ENCODE measurements around the gene MOSMO. TPM values are rescaled to one million over a fixed set of nuclear protein-coding genes. Genes with fewer than 3 reads are reported as not detected.

Gene MOSMO
- total and polyA plus RNA-seq, 2 of the 13 experiments (the other 11 are each of a cell fraction or from before 2014, with no cell fraction given) = 26.7 to 32.6 TPM

DNA sequence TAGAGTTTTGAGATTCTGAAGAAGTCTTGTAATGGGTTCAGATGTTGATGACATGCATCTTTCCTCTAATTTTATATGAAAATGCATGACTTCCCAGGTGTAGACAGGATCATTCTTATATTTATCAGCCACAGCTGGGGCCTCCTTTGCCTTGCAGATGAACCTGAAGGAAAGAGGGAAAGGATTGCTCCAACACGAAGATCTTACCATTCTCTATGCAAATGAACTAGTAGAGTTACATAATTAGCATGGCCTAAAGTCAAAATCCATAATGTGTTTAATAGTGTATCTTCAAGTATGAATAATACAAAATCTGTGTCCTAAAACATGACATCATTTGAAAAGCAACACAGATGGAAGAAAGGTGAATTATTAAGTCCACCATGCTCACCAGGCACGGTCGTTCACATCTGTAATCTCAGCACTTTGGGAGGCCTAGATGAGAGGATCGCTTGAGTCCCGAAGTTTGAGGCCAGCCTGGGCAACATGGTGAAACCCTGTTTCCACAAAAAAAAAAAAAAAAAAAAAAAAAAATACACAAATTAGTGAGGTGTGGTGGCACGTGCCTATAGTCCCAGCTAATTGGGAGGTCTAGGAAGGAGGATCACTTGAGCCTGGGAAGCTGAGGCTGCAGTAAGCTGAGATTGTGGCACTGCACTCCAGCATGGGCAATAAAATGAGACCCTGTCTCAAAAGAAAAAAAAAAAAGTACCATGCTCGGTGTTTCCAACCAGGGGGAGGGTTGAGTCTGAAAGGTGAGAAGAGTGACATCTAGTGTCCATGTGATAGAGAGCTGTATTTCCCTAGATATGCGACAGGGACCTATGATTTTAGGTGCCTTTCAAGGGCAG, 90.7 kb downstream of the MOSMO start (continued):
- TF ChIP-seq AKAP8 (CRISPR knock-in tag; IDR thresholded peaks at IDR 0.05) (no peak), ZNF550 (CRISPR knock-in tag; IDR thresholded peaks at IDR 0.05; ENCODE audit: borderline replicate concordance) (no peak), FOSL2 (CRISPR knock-in tag; IDR thresholded peaks at IDR 0.05) (0 out of 2 replicates have a peak, but pooled peaks have one; percentile 4), SSRP1 (CRISPR knock-in tag; IDR thresholded peaks at IDR 0.05) (no peak), KDM5A (IDR thresholded peaks at IDR 0.05; ENCODE audit: borderline replicate concordance, low read length) (peak; percentile 37; the same call in 1 of the 2 replicates), NFYB (CRISPR knock-in tag; IDR thresholded peaks at IDR 0.05) (0 out of 2 replicates have a peak, but pooled peaks have one; percentile 12), PHF21A (CRISPR knock-in tag; IDR thresholded peaks at IDR 0.05) (peak; percentile 4; the same call in 1 of the 2 replicates), HHEX (CRISPR knock-in tag; IDR thresholded peaks at IDR 0.05) (0 out of 2 replicates have a peak, but pooled peaks have one; percentile 4), ERF (CRISPR knock-in tag; IDR thresholded peaks at IDR 0.05) (peak; percentile 89), FOXK2 (IDR thresholded peaks at IDR 0.05) (peak; percentile 50; the same call in 1 of the 2 replicates), IRF2 (CRISPR knock-in tag; IDR thresholded peaks at IDR 0.05) (peak; percentile 59), SAP130 (CRISPR knock-in tag; IDR thresholded peaks at IDR 0.05; ENCODE audit: low read depth) (peak; percentile 36; the same call in 1 of the 2 replicates), SNAI1 (CRISPR knock-in tag; IDR thresholded peaks at IDR 0.05; ENCODE audit: borderline replicate concordance) (no peak), ZNF382 (CRISPR knock-in tag; IDR thresholded peaks at IDR 0.05; ENCODE audit: borderline replicate concordance) (no peak), XRCC5 (optimal IDR thresholded peaks at IDR 0.05; ENCODE audit: low read length) (peak; percentile 90), CBX2 (IDR thresholded peaks at IDR 0.05; ENCODE audit: low read depth, low read length) (no peak), CBX2 (CRISPR knock-in tag; IDR thresholded peaks at IDR 0.05; ENCODE audit: low read depth) (peak; percentile 53; the same call in 1 of the 2 replicates), AGO2 (optimal IDR thresholded peaks at IDR 0.05; ENCODE audit: low read depth, low read length) (no peak)
- TF ChIP-seq, protein P1, sequence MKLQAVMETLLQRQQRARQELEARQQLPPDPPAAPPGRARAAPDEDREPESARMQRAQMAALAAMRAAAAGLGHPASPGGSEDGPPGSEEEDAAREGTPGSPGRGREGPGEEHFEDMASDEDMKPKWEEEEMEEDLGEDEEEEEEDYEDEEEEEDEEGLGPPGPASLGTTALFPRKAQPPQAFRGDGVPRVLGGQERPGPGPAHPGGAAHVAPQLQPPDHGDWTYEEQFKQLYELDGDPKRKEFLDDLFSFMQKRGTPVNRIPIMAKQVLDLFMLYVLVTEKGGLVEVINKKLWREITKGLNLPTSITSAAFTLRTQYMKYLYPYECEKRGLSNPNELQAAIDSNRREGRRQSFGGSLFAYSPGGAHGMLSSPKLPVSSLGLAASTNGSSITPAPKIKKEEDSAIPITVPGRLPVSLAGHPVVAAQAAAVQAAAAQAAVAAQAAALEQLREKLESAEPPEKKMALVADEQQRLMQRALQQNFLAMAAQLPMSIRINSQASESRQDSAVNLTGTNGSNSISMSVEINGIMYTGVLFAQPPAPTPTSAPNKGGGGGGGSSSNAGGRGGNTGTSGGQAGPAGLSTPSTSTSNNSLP (IDR thresholded peaks at IDR 0.05; ENCODE audit: low read depth, low read length) = 0 out of 2 replicates have a peak, but pooled peaks have one; percentile 18
- TF ChIP-seq, protein P2, sequence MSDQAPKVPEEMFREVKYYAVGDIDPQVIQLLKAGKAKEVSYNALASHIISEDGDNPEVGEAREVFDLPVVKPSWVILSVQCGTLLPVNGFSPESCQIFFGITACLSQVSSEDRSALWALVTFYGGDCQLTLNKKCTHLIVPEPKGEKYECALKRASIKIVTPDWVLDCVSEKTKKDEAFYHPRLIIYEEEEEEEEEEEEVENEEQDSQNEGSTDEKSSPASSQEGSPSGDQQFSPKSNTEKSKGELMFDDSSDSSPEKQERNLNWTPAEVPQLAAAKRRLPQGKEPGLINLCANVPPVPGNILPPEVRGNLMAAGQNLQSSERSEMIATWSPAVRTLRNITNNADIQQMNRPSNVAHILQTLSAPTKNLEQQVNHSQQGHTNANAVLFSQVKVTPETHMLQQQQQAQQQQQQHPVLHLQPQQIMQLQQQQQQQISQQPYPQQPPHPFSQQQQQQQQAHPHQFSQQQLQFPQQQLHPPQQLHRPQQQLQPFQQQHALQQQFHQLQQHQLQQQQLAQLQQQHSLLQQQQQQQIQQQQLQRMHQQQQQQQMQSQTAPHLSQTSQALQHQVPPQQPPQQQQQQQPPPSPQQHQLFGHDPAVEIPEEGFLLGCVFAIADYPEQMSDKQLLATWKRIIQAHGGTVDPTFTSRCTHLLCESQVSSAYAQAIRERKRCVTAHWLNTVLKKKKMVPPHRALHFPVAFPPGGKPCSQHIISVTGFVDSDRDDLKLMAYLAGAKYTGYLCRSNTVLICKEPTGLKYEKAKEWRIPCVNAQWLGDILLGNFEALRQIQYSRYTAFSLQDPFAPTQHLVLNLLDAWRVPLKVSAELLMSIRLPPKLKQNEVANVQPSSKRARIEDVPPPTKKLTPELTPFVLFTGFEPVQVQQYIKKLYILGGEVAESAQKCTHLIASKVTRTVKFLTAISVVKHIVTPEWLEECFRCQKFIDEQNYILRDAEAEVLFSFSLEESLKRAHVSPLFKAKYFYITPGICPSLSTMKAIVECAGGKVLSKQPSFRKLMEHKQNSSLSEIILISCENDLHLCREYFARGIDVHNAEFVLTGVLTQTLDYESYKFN (CRISPR knock-in tag; conservative IDR thresholded peaks at IDR 0.05) = 0 out of 2 replicates have a peak, but pooled peaks have one; percentile 5
- TF ChIP-seq, protein P3, sequence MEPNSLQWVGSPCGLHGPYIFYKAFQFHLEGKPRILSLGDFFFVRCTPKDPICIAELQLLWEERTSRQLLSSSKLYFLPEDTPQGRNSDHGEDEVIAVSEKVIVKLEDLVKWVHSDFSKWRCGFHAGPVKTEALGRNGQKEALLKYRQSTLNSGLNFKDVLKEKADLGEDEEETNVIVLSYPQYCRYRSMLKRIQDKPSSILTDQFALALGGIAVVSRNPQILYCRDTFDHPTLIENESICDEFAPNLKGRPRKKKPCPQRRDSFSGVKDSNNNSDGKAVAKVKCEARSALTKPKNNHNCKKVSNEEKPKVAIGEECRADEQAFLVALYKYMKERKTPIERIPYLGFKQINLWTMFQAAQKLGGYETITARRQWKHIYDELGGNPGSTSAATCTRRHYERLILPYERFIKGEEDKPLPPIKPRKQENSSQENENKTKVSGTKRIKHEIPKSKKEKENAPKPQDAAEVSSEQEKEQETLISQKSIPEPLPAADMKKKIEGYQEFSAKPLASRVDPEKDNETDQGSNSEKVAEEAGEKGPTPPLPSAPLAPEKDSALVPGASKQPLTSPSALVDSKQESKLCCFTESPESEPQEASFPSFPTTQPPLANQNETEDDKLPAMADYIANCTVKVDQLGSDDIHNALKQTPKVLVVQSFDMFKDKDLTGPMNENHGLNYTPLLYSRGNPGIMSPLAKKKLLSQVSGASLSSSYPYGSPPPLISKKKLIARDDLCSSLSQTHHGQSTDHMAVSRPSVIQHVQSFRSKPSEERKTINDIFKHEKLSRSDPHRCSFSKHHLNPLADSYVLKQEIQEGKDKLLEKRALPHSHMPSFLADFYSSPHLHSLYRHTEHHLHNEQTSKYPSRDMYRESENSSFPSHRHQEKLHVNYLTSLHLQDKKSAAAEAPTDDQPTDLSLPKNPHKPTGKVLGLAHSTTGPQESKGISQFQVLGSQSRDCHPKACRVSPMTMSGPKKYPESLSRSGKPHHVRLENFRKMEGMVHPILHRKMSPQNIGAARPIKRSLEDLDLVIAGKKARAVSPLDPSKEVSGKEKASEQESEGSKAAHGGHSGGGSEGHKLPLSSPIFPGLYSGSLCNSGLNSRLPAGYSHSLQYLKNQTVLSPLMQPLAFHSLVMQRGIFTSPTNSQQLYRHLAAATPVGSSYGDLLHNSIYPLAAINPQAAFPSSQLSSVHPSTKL (CRISPR knock-in tag; IDR thresholded peaks at IDR 0.05) = peak; percentile 21; the same call in 1 of the 2 replicates

Data from HepG2 (cell line).